Tibial artery (tissue), 4 donors: ENCODE data around the gene ACR.

Experiments
- DNase-seq, 2 donors: peaks; one replicate each; pipeline ENCODE4 v3.0.0-alpha.2; 2019
- H3K27ac ChIP-seq, 2 donors: fragments of 200-600 bp; sonication (generic) in 1 of 2; 1 replicate in 1 of 2; 2 replicates in 1 of 2; pipeline ENCODE4 v1.5.1; 2018 to 2019; ENCODE audit warnings: mild to moderate bottlenecking in 1 of 2
- H3K27me3 ChIP-seq, 2 donors: fragments of 200-600 bp; sonication (generic) in 1 of 2; one replicate each; pipeline versions ENCODE4 v1.5.1 to v1.6.0; 2016 to 2019
- H3K36me3 ChIP-seq, 3 donors: fragments of 200-600 bp; sonication (generic) in 2 of 3; one replicate each; pipeline ENCODE4 v1.5.1; 2016 to 2019; ENCODE audit warnings: mild to moderate bottlenecking in 2 of 3
- H3K4me1 ChIP-seq, 4 donors: fragments of 200-600 bp; sonication (generic) in 2 of 4; 1 replicate in 3 of 4; 2 replicates in 1 of 4; pipeline ENCODE4 v1.5.1; 2016 to 2019
- H3K4me3 ChIP-seq, 2 donors: fragments of 200-600 bp; sonication (generic) in 1 of 2; 1 replicate in 1 of 2; 2 replicates in 1 of 2; pipeline ENCODE4 v1.5.1; 2018 to 2019; ENCODE audit warnings: mild to moderate bottlenecking in 2 of 2
- H3K9me3 ChIP-seq, 3 donors: fragments of 200-600 bp; sonication (generic) in 1 of 3; one replicate each; pipeline ENCODE4 v1.5.1; 2016 to 2019
- intact Hi-C: fragments of 100-400 bp; cut with DNase I; formaldehyde crosslinking; loops from one replicate; pipeline ENCODE4 v1.15.0; 2023; ENCODE audit warnings: low total_unique reads
- TF ChIP-seq, protein P1 (sequence below), 2 experiments: fragments of 200-600 bp in 1 of 2; fragments of 450-650 bp in 1 of 2; IDR thresholded peaks; one replicate each; pipeline ENCODE4 v1.5.1; 2017 to 2019; ENCODE audit warnings: antibody characterized with exemption in 2 of 2, mild to moderate bottlenecking in 1 of 2, moderate library complexity in 1 of 2

ACR gene

DNA sequence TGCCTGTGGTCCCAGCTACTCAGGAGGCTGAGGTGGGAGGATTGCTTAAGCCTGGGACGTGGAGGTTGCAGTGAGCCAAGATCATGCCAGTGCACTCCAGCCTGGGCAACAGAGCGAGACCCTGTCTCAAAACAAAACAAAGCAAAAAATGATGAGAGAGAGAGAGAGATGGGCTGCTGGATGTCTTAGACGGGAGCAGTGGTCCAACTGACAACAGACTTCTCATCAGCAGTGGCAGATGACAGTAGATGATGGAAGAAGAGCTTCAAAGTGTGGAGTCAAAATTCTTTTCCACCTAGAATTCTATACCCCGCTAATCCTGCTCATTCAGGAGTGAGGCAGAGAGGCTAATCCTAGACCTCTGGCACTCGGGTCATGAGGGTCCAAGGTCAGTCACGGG is 29.0 kb upstream of the ACR start:
- DNase-seq = no peak
- Histone ChIP-seq H3K27me3 (peaks cover 0 to 27% of the 10 kb centered on the region in 2 donors), H3K4me3 (no peak overlapping the region), H3K27ac (no peak overlapping the region), H3K4me1 (no peaks in the 10 kb centered on the region), H3K9me3 (no peaks in the 10 kb centered on the region), H3K36me3 (no peaks in the 10 kb centered on the region)
- intact Hi-C loops = no loop called here
- TF ChIP-seq, protein P1, sequence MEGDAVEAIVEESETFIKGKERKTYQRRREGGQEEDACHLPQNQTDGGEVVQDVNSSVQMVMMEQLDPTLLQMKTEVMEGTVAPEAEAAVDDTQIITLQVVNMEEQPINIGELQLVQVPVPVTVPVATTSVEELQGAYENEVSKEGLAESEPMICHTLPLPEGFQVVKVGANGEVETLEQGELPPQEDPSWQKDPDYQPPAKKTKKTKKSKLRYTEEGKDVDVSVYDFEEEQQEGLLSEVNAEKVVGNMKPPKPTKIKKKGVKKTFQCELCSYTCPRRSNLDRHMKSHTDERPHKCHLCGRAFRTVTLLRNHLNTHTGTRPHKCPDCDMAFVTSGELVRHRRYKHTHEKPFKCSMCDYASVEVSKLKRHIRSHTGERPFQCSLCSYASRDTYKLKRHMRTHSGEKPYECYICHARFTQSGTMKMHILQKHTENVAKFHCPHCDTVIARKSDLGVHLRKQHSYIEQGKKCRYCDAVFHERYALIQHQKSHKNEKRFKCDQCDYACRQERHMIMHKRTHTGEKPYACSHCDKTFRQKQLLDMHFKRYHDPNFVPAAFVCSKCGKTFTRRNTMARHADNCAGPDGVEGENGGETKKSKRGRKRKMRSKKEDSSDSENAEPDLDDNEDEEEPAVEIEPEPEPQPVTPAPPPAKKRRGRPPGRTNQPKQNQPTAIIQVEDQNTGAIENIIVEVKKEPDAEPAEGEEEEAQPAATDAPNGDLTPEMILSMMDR (IDR thresholded peaks at IDR 0.05) = no peak

GRCh38 chr22:50710221-50710620 is 27.8 kb upstream of the ACR start:
- H3K27me3 ChIP-seq = peaks cover 0 to 15% of the 10 kb centered on the region in 2 donors
- no peaks in the 10 kb centered on the region for H3K36me3 ChIP-seq
- no peaks in the 10 kb centered on the region for H3K4me1 ChIP-seq
- no peak overlapping the region for H3K27ac ChIP-seq
- TF ChIP-seq, protein P1 (IDR thresholded peaks at IDR 0.05) = no peak
- DNase-seq = no peak
- H3K4me3 ChIP-seq = no peak overlapping the region
- intact Hi-C loops = no loop called here
- H3K9me3 ChIP-seq = no peaks in the 10 kb centered on the region

GRCh38 chr22:50710886-50711285 is 27.1 kb upstream of the ACR start:
- H3K27me3 ChIP-seq = peaks cover 0 to 8% of the 10 kb centered on the region in 2 donors
- H3K9me3 ChIP-seq = no peaks in the 10 kb centered on the region
- H3K4me1 ChIP-seq = no peaks in the 10 kb centered on the region
- no peaks in the 10 kb centered on the region for H3K36me3 ChIP-seq
- intact Hi-C loops = no loop called here
- TF ChIP-seq, protein P1 (IDR thresholded peaks at IDR 0.05) = no peak
- DNase-seq = no peak
- H3K27ac ChIP-seq = no peak overlapping the region
- H3K4me3 ChIP-seq = no peak overlapping the region

DNA sequence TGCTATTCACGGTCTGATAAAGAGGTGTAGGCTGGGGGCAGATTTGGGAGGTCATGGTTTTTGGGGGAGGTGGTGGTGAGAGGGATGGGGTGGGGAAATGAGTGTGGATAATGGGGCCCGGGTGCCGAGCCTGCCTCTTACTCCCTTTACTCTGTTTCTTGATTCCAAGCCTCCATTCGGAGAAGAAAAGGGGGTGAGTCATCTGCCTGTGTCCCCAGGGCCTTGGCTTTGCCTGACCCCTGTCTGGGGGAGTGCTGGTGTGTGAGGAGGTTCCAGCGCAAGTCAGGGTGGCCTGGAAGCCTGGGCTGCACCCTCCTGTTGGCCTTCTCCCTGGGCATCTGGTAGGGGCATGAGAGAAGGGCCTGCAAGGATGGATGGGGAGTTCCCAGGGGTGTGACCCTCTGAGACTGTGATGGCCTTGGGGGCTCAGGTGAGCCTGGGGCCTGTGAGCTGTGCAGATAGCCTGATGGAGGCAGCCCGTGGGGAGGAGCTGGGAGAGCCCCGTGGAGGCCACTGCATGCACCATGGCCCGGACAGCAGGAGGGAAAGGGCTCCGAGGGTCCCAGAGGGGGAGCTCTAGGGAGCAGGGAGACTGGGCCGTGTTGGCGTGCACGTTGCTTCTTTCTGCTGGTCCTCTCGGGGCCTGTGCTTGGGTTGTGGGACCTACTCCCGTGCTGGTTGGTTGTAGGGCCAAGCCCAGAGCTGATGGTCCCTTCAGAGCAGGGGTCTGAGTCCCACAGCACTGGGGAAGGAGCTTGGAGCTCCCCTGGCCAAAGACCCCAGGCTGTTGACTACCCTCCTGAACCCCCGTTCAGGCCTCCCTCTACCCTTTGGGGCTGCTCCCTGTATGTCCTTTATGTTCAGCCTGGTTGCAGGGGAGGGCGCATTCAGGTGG is 26.3 kb upstream of the ACR start:
- intact Hi-C loops = no loop called here
- Histone ChIP-seq H3K9me3 (no peaks in the 10 kb centered on the region), H3K27ac (no peak overlapping the region), H3K4me1 (no peaks in the 10 kb centered on the region), H3K4me3 (no peak overlapping the region), H3K36me3 (no peaks in the 10 kb centered on the region), H3K27me3 (peaks cover 0 to 5% of the 10 kb centered on the region in 2 donors)
- DNase-seq = no peak
- TF ChIP-seq, protein P1 (IDR thresholded peaks at IDR 0.05) = no peak

GRCh38 chr22:50712341-50713007 is 25.5 kb upstream of the ACR start:
- no peak overlapping the region for H3K27ac ChIP-seq
- no peak for DNase-seq

More at GRCh38 chr22:50712341-50713007, 25.5 kb upstream of the ACR start:
- Histone ChIP-seq H3K4me3 (no peak overlapping the region), H3K27me3 (peaks cover 0 to 3% of the 10 kb centered on the region in 2 donors), H3K4me1 (no peaks in the 10 kb centered on the region), H3K36me3 (no peaks in the 10 kb centered on the region), H3K9me3 (no peaks in the 10 kb centered on the region)
- intact Hi-C loops = no loop called here
- TF ChIP-seq, protein P1 (IDR thresholded peaks at IDR 0.05) = no peak
